HG03442 (cell line): Measurements from ENCODE around the gene TPGS2.
"Not testable (repeated sequence)": the region's sequence is repeated elsewhere in the genome, so short reads cannot be mapped to it uniquely, and the experiment has no call there.

Experiments used
- ATAC-seq: cut with Tn5 transposase; IDR thresholded peaks from one replicate; pipeline ENCODE4 v1.9.1; 2021; ENCODE audit warnings: mild to moderate bottlenecking, moderate library complexity; ENCODE audit not compliant: unreplicated experiment

Gene TPGS2

DNA sequence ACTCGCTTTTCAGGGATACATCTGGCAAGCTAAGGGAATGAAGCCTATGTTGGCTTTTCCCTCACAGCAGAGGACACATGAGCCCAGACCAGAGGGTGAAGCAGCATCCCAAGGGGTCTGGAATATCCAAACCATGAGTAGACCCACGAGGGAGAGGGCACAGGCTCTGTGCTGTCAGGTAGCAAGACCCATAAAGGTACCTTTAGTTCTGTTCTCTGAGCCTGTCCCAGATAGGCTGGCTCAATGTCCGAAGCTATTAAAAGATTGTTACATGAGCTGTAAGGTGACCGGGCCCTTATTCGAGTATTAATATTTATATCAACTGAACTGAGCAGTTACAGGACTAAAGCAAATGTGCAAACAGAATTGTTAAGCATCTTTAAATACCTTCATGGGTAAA, 52.2 kb downstream of the TPGS2 start:
- ATAC-seq = no peak

DNA sequence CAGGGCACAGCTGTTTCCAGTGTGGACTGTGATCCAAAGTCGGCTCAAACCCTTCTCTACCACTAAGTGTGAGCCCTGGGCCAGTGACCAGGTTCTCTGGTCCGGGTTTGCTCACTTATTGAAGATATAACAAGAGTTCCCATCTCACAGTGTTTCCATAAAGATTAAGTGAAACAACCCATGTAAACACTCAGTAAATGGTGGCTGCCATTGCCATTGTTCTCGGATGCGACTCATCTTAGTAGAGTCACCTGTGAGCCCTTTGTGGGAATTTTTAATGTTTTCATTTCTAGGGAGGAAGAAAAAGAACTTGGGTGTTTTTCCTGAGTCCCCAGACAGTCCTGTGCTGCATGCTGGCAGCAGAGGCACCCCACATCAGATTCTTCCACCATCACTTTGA, 53.4 kb downstream of the TPGS2 start:
- ATAC-seq = no peak

DNA sequence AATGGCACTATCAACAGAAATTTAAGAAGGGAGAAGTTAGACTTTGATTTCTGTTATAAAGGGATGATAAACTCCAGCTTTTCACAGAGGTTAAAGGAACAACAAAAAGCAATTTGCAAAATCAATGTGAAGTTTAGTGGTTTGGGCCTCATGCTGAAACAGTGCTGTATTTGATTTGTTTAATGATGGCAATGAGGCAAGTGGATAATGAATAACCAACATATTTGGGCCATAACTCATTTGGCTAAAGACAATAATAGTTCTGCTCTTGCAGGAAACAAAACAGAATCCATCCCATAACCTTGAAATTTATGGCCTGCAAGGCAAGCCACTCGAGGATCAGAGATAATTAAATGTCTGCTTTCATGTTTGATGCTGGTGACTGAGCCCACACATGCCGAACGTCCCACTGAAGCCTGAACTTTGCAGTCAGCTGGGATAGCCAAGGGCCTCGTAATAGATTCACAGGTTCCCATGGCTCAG, 56.5 kb downstream of the TPGS2 start:
- ATAC-seq = no peak

DNA sequence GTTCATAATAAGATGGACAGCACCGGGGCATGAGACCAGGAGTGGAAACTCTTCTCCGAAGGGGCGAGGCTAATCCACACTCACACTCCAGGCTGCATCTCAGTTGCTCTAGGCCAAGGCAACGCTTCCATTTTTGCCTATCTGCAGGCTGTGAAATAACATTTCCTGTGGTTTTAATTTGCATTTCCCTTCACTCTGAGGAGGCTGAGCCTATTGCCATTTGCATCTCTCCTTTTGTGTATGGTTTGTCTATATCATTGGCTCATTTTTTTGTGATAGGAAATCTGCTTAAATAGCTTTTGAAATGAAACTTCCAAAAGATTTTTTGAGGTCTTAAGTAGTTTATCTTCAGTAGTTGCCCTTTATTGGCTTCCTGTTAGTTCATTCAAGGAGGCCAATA, 57.6 kb downstream of the TPGS2 start:
- no peak for ATAC-seq

DNA sequence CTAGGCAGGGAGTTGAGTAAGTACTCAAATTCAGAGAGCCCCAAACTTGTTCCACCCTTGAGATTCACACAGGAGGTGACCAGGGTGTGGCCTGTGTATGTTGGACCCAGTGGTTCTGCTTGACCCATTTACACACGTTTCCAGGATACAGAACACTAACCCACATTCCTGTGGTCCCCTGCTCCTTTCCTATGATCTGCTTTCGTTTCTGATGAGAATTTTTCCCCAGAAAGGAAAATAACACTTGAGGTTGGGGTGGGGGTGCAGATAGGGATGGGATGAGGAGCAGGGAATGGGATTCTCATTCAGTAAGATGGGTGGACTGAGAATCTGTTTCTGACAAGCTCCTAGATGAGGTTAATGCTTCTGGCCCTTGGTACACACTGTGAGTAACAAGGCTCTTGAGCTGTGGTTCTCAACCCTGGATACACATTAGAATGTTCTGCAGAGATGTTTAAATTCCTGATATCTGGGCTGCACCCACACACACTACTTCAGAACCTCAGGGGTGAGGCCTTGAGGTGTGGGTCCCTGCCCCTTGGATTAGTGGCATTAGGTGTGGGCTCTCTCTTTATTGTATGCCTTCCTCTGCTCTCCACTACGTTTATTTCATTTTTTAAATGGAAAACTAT, 58.4 kb downstream of the TPGS2 start:
- ATAC-seq = no peak

DNA sequence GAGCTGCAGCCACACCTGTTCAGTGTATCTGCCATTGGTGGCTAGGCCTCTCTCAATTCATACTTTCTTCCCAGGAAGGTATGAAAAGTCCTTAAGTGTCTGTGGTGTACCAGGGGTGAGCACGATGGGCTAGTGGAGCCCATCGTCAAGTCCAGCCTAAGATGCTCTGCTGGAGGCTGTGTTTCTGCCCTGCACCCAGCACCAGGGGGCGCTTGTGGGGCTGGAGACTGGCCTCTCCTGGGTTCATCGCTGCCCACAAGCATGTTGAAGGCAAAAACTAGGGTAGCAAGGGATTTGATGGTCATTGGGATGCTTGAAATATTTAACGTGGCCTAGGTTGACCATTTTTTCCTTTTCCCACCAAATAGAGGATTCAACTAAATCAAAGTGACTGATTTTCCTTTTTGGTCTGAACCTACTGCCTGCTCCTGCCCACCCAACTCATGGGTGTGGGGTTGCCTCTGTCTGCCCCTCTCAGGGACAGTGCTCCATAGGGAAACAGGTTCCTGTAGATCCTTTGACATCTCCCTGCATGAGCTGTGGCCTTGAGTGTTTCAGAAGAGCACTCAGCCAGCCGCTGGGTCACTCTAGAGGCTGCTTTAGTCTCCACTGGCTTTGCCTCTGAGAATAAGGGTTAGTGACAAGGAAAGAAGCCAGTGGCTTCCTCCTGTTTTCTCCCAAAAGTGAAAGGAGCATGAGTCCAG, 59.0 kb downstream of the TPGS2 start:
- ATAC-seq = no peak

DNA sequence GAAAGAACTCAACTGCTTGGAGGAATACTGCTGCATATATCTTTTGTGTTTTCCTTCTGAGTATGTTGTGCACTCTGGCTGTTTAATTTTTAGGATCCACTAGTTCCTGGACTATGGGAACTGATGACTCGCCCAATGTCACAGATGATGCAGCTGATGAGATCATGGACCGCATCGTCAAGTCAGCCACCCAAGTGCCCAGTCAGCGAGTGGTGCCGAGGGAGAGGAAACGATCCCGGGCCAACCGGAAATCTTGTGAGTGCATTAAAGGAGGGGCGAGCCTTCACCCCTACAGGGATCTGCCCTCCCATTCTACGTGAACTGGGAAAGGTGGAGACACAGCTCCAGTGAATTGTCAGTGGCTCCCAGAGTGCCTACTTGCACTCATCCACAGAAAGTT, 59.6 kb downstream of the TPGS2 start:
- ATAC-seq = no peak

DNA sequence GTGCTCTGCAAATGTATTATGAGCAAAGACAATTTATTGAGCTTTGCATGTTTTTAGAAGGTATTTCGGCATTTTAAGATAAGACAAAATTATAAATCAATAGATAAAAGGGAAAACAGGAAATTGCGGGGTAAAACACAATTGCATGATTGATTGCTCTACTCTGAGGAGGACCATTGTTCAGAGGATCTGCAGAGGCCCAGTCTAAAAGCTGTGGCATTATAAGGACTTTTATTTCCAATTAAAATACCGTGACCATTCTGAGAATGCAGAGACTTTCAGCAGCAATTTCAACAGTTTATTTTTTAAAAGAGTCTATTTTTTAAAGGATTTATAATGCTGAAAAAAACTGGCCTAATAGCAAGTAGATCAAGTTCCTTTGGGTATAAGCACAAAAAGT, 62.0 kb downstream of the TPGS2 start:
- ATAC-seq = no peak

DNA sequence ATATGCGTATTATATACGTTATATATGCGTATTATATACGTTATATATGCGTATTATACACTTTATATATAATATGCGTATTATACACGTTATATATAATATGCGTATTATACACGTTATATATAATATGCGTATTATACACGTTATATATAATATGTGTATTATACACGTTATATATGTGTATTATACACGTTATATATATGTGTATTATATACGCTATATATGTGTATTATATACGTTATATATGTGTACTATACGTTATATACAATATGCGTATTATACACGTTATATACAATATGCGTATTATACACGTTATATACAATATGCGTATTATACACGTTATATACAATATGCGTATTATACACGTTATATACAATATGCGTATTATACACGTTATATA, 65.8 kb downstream of the TPGS2 start:
- ATAC-seq = not testable (repeated sequence)

DNA sequence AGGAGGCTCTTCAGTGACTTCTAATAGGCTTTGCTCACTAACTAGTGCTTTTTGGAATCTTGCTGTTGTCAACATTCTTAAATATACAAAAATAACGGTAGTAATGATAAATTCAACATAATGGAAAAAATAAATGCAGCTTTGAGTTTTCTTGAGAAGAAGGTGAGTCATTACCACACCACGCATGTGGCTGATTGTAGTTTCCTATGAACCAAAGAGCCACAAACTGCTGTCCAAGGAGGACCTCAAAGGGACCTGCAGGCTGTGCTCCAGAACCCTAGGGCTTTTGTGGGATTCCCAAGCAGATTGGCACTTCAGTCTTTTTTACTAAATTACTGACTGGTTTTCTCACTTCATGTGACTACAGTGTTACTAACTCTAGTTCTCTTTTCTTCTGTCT, 66.7 kb downstream of the TPGS2 start:
- ATAC-seq = no peak

DNA sequence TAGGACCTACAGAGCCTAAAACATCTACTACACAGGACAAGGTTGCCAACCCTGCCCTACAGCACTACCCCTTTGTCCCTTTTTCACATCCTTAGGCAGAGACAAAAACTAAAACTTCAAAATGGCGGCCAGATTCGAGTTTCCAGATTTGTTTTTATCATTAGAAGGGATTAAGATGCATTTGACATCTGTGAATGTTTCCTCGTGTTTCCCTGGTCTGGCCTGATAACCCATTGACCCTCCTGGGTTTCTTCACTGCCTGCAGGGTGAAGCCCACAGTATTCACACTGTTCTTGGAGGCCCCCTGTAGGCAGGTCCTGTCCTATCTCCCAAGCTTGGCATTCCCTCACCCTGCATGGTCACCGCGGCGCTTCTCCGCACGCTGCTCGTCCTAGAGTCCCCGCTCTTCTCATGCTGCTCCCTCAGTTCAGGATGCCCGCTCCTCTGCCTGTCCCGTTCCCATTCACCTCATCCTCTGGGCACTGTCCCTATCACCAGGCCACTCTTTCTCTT, 67.6 kb downstream of the TPGS2 start:
- ATAC-seq = no peak

DNA sequence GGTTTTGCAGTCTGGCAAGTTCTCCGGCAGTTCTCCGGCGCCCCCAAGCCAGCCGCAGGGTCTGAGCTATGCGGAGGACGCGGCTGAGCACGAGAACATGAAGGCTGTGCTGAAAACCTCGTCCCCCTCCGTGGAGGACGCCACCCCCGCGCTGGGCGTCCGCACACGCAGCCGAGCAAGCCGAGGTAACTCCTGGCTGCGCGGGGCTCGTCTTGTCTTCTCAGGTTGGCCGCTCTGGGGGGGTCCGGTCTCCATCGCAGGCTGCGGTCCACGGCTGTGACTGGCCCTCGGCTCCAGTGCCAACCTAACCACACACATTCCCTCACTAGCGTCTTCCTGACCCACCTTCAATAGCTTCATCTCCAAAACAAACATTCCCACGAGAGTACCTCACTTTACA, 68.2 kb downstream of the TPGS2 start:
- no peak for ATAC-seq

DNA sequence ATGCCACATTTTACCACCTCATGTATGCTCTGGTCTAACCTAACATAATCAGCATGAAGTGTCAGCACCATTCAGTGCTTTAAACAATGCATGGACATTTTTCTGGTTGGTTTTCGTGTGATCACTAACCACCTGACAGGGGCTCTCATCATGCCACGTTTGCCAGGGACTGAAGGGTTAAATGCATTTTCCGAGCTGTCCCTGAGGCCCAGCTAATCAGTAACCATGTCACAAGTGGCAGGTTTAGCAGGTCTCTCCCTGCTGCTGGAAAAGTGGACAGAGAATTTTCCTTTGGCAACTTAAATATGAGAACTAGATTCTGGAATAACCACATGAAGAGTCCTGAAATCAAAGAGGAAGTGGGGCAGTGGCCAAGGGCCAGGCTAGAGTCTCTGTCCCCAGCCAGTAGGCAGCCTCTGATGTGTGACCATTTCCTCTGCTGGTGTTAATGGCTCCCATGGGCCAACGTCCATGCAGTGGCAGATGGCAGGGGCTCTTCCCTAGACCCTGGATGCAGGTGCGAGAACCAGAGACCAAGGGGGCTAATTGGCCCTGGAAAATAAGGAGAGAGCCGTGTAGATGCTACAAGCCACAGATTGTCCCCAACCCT, 69.5 kb downstream of the TPGS2 start:
- no peak for ATAC-seq

DNA sequence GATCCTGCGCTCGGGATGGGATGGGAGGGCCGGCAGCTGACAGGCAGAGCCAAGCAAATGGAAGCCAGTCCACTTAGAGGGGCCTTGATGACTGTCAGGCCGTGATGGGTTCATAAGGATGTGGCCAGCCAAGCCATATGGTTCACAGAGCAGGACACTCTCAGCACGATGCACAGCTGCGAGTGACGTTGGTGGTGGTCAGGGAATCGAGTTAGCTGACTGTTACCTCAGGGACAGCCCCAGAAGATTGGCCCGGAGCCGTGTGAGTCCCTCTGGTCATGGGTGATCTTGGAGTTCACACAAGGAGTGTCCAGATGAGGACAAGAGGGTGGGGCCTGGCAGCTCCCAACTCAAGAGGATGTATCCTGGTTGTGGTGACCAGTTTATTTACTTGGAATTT, 70.2 kb downstream of the TPGS2 start:
- no peak for ATAC-seq

DNA sequence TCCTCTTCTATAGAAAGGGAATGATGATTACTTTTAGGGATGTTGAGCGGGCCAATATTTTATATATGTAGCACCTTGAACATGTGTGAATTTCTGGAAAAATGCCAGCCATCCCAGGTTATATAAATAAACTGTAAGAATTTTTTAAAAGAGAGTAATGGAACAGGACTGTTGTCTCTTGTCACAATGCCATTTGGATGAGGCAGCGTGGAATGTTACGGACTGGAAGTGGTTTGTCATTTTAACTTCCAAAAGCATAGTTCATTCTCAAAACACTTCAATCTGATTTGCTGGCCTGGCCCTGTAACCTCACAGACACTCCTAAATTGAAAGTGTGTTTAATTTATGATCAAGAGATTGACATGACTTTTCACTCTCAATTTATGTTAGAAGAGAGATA, 70.8 kb downstream of the TPGS2 start:
- ATAC-seq = no peak

DNA sequence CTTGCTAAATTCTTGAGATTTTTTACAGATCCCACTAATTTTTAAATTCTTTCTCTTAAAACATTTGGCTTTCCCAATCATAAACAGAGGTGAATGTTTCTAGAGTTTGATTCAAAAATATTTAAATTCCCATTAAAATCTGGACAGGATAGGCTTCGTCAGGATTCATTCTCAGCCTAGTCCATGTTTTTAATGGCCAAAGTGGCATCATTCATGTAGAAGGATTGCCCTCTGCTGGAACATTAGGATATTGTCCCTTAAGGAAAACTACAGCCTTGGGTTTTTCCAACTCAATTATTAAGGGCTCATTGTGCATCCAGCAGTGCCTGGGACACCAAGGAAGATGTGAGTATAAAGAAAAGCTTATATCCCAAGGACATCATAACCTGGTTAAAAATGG, 71.7 kb downstream of the TPGS2 start:
- ATAC-seq = no peak

DNA sequence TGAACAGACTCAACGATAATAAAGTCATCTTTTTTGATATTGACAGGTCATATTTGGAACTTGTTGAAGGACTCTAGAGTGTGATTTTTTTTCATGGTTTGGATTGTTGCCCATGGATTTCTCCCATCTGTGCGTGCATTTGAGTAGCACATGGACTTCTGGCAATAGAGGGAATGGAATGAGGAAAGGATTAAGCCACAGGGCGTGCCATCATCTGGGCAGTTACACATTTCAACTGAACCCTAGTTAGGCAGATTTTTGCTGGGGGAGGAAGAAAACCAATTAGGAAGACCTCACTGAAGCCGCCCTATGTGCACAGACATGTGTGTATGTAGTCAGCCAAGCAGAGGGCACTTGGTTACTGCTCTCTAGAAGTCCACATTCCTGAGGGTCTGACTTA, 72.6 kb downstream of the TPGS2 start:
- no peak for ATAC-seq

DNA sequence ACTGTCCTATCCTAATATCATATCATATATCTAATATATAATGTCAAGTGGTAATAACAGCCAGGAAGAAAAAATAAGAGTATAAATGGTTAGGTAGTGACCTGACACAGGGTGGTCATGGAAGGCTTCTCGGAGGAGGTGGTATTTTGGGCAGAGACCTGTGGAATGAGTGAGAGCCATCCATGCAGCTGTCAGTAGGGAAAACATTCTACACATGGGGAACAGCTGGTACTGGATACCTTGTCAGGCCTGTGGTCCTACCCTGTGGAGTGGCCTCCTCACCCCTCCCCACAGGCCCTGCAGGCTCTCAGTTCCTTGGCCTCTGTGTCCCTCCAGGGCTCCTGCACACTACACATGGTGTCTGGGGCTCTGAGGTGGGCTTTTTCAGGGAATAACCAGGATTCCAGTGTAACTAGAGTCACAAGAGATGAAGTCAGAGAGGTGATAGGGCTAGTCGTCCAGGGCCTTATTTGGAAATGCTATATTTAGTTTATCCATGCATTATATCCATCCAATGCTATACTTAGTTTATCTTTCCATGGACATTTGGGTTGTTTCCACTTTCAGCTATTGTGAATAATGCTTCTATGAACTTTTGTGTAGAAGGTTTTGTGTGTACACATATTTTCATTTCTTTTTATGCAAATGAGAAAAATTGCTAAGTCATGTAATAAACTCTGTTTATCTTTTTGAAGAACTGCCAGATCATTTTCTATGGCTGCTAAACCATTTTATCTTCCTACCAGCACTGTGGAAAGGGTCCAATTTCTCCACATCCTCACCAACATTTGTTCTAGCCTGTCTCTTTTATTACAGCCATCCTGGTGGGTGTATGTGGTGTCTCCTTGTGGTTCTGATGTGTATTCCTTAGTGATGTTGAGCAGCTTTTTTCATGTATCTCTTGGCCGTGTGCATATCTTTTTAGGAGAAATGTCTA, 75.6 kb downstream of the TPGS2 start:
- ATAC-seq = no peak

DNA sequence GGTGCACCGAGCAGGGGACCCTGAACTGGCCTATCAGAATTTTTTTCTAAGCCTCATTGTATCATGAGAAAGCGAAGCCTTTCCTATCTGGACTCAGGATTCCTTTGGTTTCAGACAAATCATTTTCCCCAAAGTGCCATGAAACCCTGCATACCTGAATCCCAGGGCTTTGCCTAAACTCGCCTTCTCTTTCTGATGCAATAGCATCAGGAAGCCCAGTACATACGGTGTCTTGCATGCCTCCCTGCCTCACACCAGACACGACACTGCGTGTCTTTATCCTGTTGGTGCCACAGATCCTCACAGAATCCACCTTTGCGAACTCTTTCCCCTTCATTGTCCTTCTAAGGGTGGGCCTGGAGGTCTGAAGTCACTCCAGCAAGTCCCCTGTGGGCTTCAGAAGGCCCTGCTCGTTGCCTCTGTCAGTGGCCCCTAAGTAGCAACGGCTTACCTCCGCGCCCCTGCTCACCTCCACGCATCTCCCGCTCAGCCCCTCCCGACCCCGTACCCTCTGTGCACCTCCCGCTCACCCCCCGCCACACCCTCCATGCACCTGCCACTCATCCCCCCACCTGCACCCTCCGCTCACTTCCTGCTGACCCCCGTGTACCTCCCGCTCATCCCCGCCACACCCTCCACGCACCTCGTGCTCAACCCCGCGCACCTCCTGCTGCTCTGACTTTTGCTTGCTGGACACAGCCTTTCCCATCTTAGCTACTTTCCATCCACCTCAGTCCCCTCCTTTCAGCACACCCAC, 83.4 kb downstream of the TPGS2 start:
- ATAC-seq = no peak

DNA sequence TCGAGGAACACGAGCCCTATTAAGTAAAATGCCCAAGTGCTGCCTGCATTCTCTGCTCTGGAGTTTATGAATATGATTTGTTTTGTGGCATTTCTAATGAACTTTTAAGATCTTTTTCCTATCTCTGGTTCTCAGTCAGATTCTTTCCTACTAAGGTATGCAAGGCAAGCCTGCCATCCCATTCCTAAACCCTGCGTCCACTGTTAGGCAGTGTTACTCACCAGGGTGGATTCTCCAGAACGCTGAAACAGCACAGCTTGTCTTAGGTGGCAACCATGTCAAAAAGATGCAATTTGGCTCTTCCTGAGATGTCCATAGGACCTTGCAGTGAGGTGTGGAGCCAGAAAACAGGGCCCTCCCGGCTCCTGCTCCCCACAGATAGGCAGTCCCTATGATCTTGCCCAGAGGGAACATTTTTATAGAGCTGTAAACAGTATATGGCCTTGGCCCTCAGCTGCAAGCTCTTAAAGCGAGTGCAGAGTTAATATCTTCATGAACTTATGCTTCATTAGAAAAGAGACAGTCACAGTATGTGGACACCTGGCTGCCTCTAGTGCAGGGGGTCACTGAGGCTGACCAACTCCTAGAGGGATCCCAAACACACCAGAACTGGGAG, 84.4 kb downstream of the TPGS2 start:
- ATAC-seq = no peak
